Measurements from ENCODE around the gene KHSRP.

- TF ChIP-seq CTCF (IDR thresholded peaks at IDR 0.05; ENCODE audit: low read length): no peak
- TF ChIP-seq EZH2 (IDR thresholded peaks at IDR 0.05; ENCODE audit: borderline replicate concordance, low read length): no peak
Measured at GRCh38 chr19:6473647-6474046, 49.0 kb upstream of the KHSRP start.
